Measurements from ENCODE around the gene F2RL2. TPM values are rescaled to one million over a fixed set of nuclear protein-coding genes. Genes with fewer than 3 reads are reported as not detected.

Gene F2RL2
- total and polyA plus RNA-seq, 2 donors (not counting 1 experiment from before 2014, with no cell fraction given) = not detected

DNA sequence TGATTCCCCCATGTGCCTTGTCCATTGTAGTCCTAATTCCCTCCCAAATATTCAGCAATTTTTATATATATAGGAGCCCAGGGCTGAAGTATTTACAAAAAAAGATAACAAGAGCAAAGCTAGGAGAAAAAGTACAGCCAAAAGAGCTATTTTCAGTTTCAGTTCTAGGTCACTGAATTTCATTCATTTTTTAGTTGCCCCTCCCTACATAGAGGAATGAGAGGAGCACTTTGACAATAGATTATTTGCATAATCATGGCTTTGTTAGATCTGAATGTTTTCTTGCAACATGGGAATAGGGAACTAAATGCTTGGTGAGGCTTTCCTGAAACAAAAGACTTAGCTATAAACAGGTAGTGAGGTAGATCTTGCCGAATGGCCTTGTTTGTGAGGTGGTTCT is 15.3 kb upstream of the F2RL2 start:
- intact Hi-C loops (cut with micrococcal nuclease) = no loop called here
- Mint-ChIP-seq H3K4me1 (peaks cover 7% of the 10 kb centered on the region), H3K4me3 (no peak overlapping the region), H3K9me3 (ENCODE audit: insufficient read depth) (no peaks in the 10 kb centered on the region), H3K27me3 (no peaks in the 10 kb centered on the region), H3K27ac (peak overlapping the region; percentile 16)
- ChIA-PET POLR2A (no interaction called here), CTCF (interaction anchor here (0.6 to 1.5 kb wide), 2 partner anchors 8 to 1714 kb away, joined by 3 to 4 read pairs; no protein-coding TSS in a partner anchor)
- Histone ChIP-seq H3K4me1 (ENCODE audit: control insufficient read depth in 2 of 2, insufficient read depth in 2 of 2, low read length in 2 of 2) (peaks cover 8% of the 10 kb centered on the region in 2 donors), H3K36me3 (replicated peaks in 1 of 2; ENCODE audit: control extremely low read depth in 1 of 2, control insufficient read depth in 1 of 2, extremely low read depth in 1 of 2, insufficient read depth in 2 of 2, low read length in 1 of 2) (peaks cover 0 to 5% of the 10 kb centered on the region in 2 experiments), H3K27ac (ENCODE audit: low read length in 2 of 2) (peak overlapping the region in 1 of 2 donors; percentile 2), H3K9ac (ENCODE audit: low read length) (no peak overlapping the region), H3K9me3 (ENCODE audit: control extremely low read depth in 1 of 3, control insufficient read depth in 2 of 3, insufficient read depth in 1 of 3, low read length in 2 of 3) (no peaks in the 10 kb centered on the region), H3K27me3 (replicated peaks in 1 of 4; ENCODE audit: control extremely low read depth in 1 of 4, control insufficient read depth in 3 of 4, insufficient read depth in 4 of 4, low read length in 3 of 4) (no peaks in the 10 kb centered on the region), H2AFZ (ENCODE audit: insufficient read depth, low read depth, low read length, poor library complexity, severe bottlenecking) (no peak overlapping the region), H3K79me2 (ENCODE audit: control insufficient read depth, insufficient read depth, low read length) (no peaks in the 10 kb centered on the region), H4K20me1 (ENCODE audit: control insufficient read depth, insufficient read depth, low read length, poor library complexity, severe bottlenecking) (no peaks in the 10 kb centered on the region), H3K4me2 (replicated peaks; ENCODE audit: low read depth, low read length, poor library complexity, severe bottlenecking) (peak overlapping the region; percentile 37), H3K4me3 (ENCODE audit: control extremely low read depth in 1 of 5, extremely low read depth in 1 of 5, insufficient read depth in 1 of 5, low read depth in 2 of 5, low read length in 4 of 5) (no peak overlapping the region)
- 54% methylated on average over 1 of the region's 1 CpG for WGBS (ENCODE audit: insufficient coverage)
- DNase-seq (peak; percentile 4), ATAC-seq (ENCODE audit: low read depth) (no peak)
- no peak for TF ChIP-seq EZH2 (IDR thresholded peaks at IDR 0.05; ENCODE audit: borderline replicate concordance, insufficient read depth, low read depth, low read length, poor library complexity, severe bottlenecking)
- TF ChIP-seq, protein P1, sequence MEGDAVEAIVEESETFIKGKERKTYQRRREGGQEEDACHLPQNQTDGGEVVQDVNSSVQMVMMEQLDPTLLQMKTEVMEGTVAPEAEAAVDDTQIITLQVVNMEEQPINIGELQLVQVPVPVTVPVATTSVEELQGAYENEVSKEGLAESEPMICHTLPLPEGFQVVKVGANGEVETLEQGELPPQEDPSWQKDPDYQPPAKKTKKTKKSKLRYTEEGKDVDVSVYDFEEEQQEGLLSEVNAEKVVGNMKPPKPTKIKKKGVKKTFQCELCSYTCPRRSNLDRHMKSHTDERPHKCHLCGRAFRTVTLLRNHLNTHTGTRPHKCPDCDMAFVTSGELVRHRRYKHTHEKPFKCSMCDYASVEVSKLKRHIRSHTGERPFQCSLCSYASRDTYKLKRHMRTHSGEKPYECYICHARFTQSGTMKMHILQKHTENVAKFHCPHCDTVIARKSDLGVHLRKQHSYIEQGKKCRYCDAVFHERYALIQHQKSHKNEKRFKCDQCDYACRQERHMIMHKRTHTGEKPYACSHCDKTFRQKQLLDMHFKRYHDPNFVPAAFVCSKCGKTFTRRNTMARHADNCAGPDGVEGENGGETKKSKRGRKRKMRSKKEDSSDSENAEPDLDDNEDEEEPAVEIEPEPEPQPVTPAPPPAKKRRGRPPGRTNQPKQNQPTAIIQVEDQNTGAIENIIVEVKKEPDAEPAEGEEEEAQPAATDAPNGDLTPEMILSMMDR (IDR thresholded peaks at IDR 0.05) = no peak

DNA sequence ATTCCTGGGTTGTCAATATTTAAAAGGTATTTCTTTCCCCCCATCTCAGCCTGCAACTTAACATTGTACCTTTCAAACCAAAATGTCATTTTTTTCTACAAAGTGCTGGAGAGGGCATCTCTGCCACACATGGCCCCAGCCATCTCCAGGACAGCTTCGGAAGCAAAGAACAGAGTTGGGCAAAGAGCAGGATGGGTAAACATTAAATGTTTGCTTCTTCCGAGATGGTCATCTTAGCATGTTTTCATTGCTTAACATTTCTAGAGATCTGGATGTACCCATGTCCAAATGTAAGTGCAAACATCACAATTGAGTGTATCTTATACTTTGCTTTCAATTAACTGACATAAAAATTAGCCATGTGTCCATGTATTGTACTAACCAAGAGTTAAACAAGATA is 14.3 kb upstream of the F2RL2 start:
- Histone ChIP-seq H3K9me3 (ENCODE audit: control extremely low read depth in 1 of 3, control insufficient read depth in 2 of 3, insufficient read depth in 1 of 3, low read length in 2 of 3) (no peaks in the 10 kb centered on the region), H4K20me1 (ENCODE audit: control insufficient read depth, insufficient read depth, low read length, poor library complexity, severe bottlenecking) (no peaks in the 10 kb centered on the region), H3K4me2 (replicated peaks; ENCODE audit: low read depth, low read length, poor library complexity, severe bottlenecking) (no peak overlapping the region), H3K27me3 (replicated peaks in 1 of 4; ENCODE audit: control extremely low read depth in 1 of 4, control insufficient read depth in 3 of 4, insufficient read depth in 4 of 4, low read length in 3 of 4) (no peaks in the 10 kb centered on the region), H3K4me3 (ENCODE audit: control extremely low read depth in 1 of 5, extremely low read depth in 1 of 5, insufficient read depth in 1 of 5, low read depth in 2 of 5, low read length in 4 of 5) (no peak overlapping the region), H3K9ac (ENCODE audit: low read length) (no peak overlapping the region), H3K4me1 (ENCODE audit: control insufficient read depth in 2 of 2, insufficient read depth in 2 of 2, low read length in 2 of 2) (peaks cover 8% of the 10 kb centered on the region in 2 donors), H3K36me3 (replicated peaks in 1 of 2; ENCODE audit: control extremely low read depth in 1 of 2, control insufficient read depth in 1 of 2, extremely low read depth in 1 of 2, insufficient read depth in 2 of 2, low read length in 1 of 2) (peaks cover 0 to 5% of the 10 kb centered on the region in 2 experiments), H3K79me2 (ENCODE audit: control insufficient read depth, insufficient read depth, low read length) (no peaks in the 10 kb centered on the region), H3K27ac (ENCODE audit: low read length in 2 of 2) (no peak overlapping the region), H2AFZ (ENCODE audit: insufficient read depth, low read depth, low read length, poor library complexity, severe bottlenecking) (no peak overlapping the region)
- WGBS (ENCODE audit: insufficient coverage) = no CpG with 5 or more reads among the region's 2 CpGs
- POLR2A ChIA-PET = no interaction called here
- Mint-ChIP-seq H3K4me1 (peaks cover 7% of the 10 kb centered on the region), H3K9me3 (ENCODE audit: insufficient read depth) (no peaks in the 10 kb centered on the region), H3K4me3 (no peak overlapping the region), H3K27me3 (no peaks in the 10 kb centered on the region), H3K27ac (no peak overlapping the region)
- no peak for TF ChIP-seq EZH2 (IDR thresholded peaks at IDR 0.05; ENCODE audit: borderline replicate concordance, insufficient read depth, low read depth, low read length, poor library complexity, severe bottlenecking)
- intact Hi-C loops (cut with micrococcal nuclease) = no loop called here
- ATAC-seq (ENCODE audit: low read depth) (no peak), DNase-seq (no peak)
- CTCF ChIA-PET = interaction anchor here (1.5 kb wide), 1 partner anchor 9 kb away, joined by 4 read pairs; no protein-coding TSS in a partner anchor

All from B cell (primary cell).